Activated naive CD4-positive, alpha-beta T cell treated with anti-CD3 and anti-CD28 coated beads, Interleukin-2, amount 50 U/mL, for 16 hours (primary cell): ENCODE results near the gene ARFRP1.
"Not testable (repeated sequence)": the region's sequence is repeated elsewhere in the genome, so short reads cannot be mapped to it uniquely, and the experiment has no call there.

Experiments used
- DNase-seq: peaks from one replicate; pipeline ENCODE4 v3.0.0-alpha.2; 2020

ARFRP1 gene

GRCh38 chr20:63653041-63653973 lies 54.5 kb downstream of the ARFRP1 start, which contains the start of gene STMN3:
STMN3 (minus strand) TSS chr20:63653424; CDS start chr20:63653345, 79 bp downstream.
- peak; percentile 63 for DNase-seq

- peak; percentile 46 for DNase-seq
These were observed 55.4 kb downstream of the ARFRP1 start for GRCh38 chr20:63652192-63652980.

- no peak for DNase-seq
These were observed 55.9 kb downstream of the ARFRP1 start for GRCh38 chr20:63651942-63652191.

GRCh38 chr20:63650486-63650885 lies 57.3 kb downstream of the ARFRP1 start:
- not testable (repeated sequence) for DNase-seq

GRCh38 chr20:63648895-63649589 lies 58.7 kb downstream of the ARFRP1 start:
- DNase-seq: no peak
